Right lobe of liver (tissue), 4 donors: ENCODE results near the gene COL5A3.
"Not testable (repeated sequence)": the region's sequence is repeated elsewhere in the genome, so short reads cannot be mapped to it uniquely, and the experiment has no call there.

ENCODE experiments used
- POLR2A ChIP-seq: fragments of 450-650 bp; IDR thresholded peaks from one replicate; pipeline ENCODE4 v1.6.1; 2017; ENCODE audit warnings: antibody characterized with exemption, mild to moderate bottlenecking
- TF ChIP-seq, protein P1 (sequence below), 4 donors: fragments of 200-600 bp in 3 of 4; fragments of 450-650 bp in 1 of 4; IDR thresholded peaks; one replicate each; pipeline versions ENCODE4 v1.5.1 to v1.8.0; 2016 to 2022; ENCODE audit warnings: antibody characterized with exemption in 4 of 4, mild to moderate bottlenecking in 2 of 4
- donor health status: DM: no; HTN: no; CAD: no.
- donor health status: DM: no; HTN: no; CAD: no.
- donor health status: DM: no; HTN: yes; CAD: no.

DNA sequence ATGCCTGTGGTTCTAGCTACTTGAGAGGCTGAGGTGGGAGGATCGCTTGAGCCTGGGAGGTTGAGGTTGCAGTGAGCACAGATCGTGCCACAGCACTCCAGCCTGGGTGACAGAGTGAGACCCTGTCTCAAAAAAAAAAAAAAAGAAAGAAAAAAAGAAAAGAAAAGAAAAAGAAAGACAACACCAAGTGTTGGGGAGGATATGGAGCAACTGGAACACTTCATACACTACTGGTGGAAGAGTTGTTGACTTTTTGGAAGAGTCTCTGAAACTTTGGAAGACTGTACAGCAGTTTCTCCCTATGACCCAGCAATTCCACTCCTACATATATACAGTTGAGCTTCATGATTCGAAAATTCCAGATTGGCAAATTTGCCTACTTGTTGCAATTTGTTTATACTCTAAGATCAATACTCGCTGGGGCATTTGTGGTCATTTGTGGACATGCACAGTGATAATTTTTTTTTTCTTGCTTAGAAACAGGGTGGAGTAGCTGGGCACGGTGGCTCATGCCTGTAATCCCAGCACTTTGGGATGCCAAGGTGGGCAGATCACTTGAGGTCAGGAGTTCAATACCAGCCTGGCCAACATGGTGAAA lies 87.4 kb downstream of the COL5A3 start:
- TF ChIP-seq, protein P1, sequence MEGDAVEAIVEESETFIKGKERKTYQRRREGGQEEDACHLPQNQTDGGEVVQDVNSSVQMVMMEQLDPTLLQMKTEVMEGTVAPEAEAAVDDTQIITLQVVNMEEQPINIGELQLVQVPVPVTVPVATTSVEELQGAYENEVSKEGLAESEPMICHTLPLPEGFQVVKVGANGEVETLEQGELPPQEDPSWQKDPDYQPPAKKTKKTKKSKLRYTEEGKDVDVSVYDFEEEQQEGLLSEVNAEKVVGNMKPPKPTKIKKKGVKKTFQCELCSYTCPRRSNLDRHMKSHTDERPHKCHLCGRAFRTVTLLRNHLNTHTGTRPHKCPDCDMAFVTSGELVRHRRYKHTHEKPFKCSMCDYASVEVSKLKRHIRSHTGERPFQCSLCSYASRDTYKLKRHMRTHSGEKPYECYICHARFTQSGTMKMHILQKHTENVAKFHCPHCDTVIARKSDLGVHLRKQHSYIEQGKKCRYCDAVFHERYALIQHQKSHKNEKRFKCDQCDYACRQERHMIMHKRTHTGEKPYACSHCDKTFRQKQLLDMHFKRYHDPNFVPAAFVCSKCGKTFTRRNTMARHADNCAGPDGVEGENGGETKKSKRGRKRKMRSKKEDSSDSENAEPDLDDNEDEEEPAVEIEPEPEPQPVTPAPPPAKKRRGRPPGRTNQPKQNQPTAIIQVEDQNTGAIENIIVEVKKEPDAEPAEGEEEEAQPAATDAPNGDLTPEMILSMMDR (IDR thresholded peaks at IDR 0.05) = not testable (repeated sequence)
- not testable (repeated sequence) for TF ChIP-seq POLR2A
